Glutamatergic neuron (in vitro differentiated cells): ENCODE data around the gene ZDHHC11B. TPM values are rescaled to one million over a fixed set of nuclear protein-coding genes. Genes with fewer than 3 reads are reported as not detected.
"Not testable (repeated sequence)": the region's sequence is repeated elsewhere in the genome, so short reads cannot be mapped to it uniquely, and the experiment has no call there.

Source experiments
- DNase-seq: peaks from one replicate; pipeline ENCODE4 v3.0.0; 2022
- H3K27ac Mint-ChIP-seq: one replicate; pipeline ENCODE4 v1.8.0; 2020; ENCODE audit warnings: mild to moderate bottlenecking, mixed read lengths, inconsistent platforms; ENCODE audit not compliant: unreplicated experiment
- H3K27me3 Mint-ChIP-seq: one replicate; pipeline ENCODE4 v1.8.0; 2020; ENCODE audit warnings: mild to moderate bottlenecking, moderate library complexity, mixed read lengths, inconsistent platforms; ENCODE audit not compliant: unreplicated experiment
- H3K36me3 Mint-ChIP-seq: one replicate; pipeline ENCODE4 v1.8.0; 2020; ENCODE audit warnings: mild to moderate bottlenecking, mixed read lengths, inconsistent platforms; ENCODE audit not compliant: unreplicated experiment
- H3K4me1 Mint-ChIP-seq: one replicate; pipeline ENCODE4 v1.8.0; 2020; ENCODE audit warnings: mild to moderate bottlenecking, low read depth, mixed read lengths, inconsistent platforms; ENCODE audit not compliant: unreplicated experiment
- H3K4me3 Mint-ChIP-seq: one replicate; pipeline ENCODE4 v1.8.0; 2020; ENCODE audit warnings: mild to moderate bottlenecking, mixed read lengths, inconsistent platforms; ENCODE audit not compliant: unreplicated experiment
- H3K9me3 Mint-ChIP-seq: one replicate; pipeline ENCODE4 v1.8.0; 2020; ENCODE audit warnings: mild to moderate bottlenecking, moderate library complexity, mixed read lengths, inconsistent platforms; ENCODE audit not compliant: unreplicated experiment
- CTCF ChIP-seq: fragments of 200-600 bp; sonication (generic); IDR thresholded peaks from one replicate; pipeline ENCODE4 v1.5.0; 2021; ENCODE audit not compliant: partially characterized antibody, unreplicated experiment
- total RNA-seq: library from RNA; stranded (reverse); fragmentation: NEBNext Ultra II Directional; extraction: Animal tissue kit (Norgen Biotek cat#: 25700); gene quantifications from one replicate; pipeline ENCODE4 v1.2.1, GENCODE V29; 2021; ENCODE audit not compliant: unreplicated experiment

The ZDHHC11B gene
- total RNA-seq, 1 donor from 2014 or later = 42.8 TPM

- peaks cover 1% of the 10 kb centered on the region for H3K36me3 Mint-ChIP-seq
Observed at GRCh38 chr5:749101-749670, 35.3 kb downstream of the ZDHHC11B start.

GRCh38 chr5:748011-748980, 36.2 kb downstream of the ZDHHC11B start:
- H3K27ac Mint-ChIP-seq, H3K4me3 Mint-ChIP-seq, H3K27me3 Mint-ChIP-seq, DNase-seq, H3K4me1 Mint-ChIP-seq, H3K9me3 Mint-ChIP-seq: not testable (repeated sequence)
- peaks cover 10% of the 10 kb centered on the region for H3K36me3 Mint-ChIP-seq

More at GRCh38 chr5:749101-749670, 35.3 kb downstream of the ZDHHC11B start:
- Mint-ChIP-seq H3K4me1 (peaks cover 5% of the 10 kb centered on the region), H3K9me3 (peaks cover 4% of the 10 kb centered on the region), H3K27ac (no peak overlapping the region), H3K27me3 (no peaks in the 10 kb centered on the region), H3K4me3 (no peak overlapping the region)
- no peak for TF ChIP-seq CTCF
- no peak for DNase-seq

- DNase-seq, H3K27ac Mint-ChIP-seq, H3K4me1 Mint-ChIP-seq, H3K9me3 Mint-ChIP-seq, H3K27me3 Mint-ChIP-seq, H3K4me3 Mint-ChIP-seq: not testable (repeated sequence)
- peaks cover 15% of the 10 kb centered on the region for H3K36me3 Mint-ChIP-seq
Observed at GRCh38 chr5:747303-747844, 37.2 kb downstream of the ZDHHC11B start.

GRCh38 chr5:746258-746761, 38.2 kb downstream of the ZDHHC11B start:
- Mint-ChIP-seq H3K4me1 (peaks cover 5% of the 10 kb centered on the region), H3K27me3 (no peaks in the 10 kb centered on the region), H3K27ac (no peak overlapping the region), H3K4me3 (no peak overlapping the region), H3K36me3 (peaks cover 15% of the 10 kb centered on the region), H3K9me3 (peaks cover 2% of the 10 kb centered on the region)
- no peak for TF ChIP-seq CTCF
- no peak for DNase-seq

- not testable (repeated sequence) for H3K9me3 Mint-ChIP-seq, H3K27me3 Mint-ChIP-seq, H3K4me3 Mint-ChIP-seq, H3K27ac Mint-ChIP-seq, H3K4me1 Mint-ChIP-seq, DNase-seq
- peaks cover 15% of the 10 kb centered on the region for H3K36me3 Mint-ChIP-seq
Observed at GRCh38 chr5:745272-746142, 39.0 kb downstream of the ZDHHC11B start.

- H3K4me1 Mint-ChIP-seq, H3K27me3 Mint-ChIP-seq, H3K27ac Mint-ChIP-seq, H3K4me3 Mint-ChIP-seq, H3K9me3 Mint-ChIP-seq, DNase-seq: not testable (repeated sequence)
- H3K36me3 Mint-ChIP-seq = peaks cover 15% of the 10 kb centered on the region
Observed at GRCh38 chr5:743696-744404, 40.7 kb downstream of the ZDHHC11B start.

GRCh38 chr5:742276-742675, 42.3 kb downstream of the ZDHHC11B start:
- H3K36me3 Mint-ChIP-seq = peaks cover 15% of the 10 kb centered on the region
- not testable (repeated sequence) for H3K4me1 Mint-ChIP-seq, H3K27me3 Mint-ChIP-seq, H3K4me3 Mint-ChIP-seq, H3K27ac Mint-ChIP-seq, H3K9me3 Mint-ChIP-seq, DNase-seq

- H3K27ac Mint-ChIP-seq, DNase-seq, H3K9me3 Mint-ChIP-seq, H3K4me3 Mint-ChIP-seq, H3K4me1 Mint-ChIP-seq, H3K27me3 Mint-ChIP-seq: not testable (repeated sequence)
- H3K36me3 Mint-ChIP-seq = peaks cover 28% of the 10 kb centered on the region
Observed at GRCh38 chr5:734145-734544, 50.4 kb downstream of the ZDHHC11B start.
